Osteoblast (primary cell): Measurements from ENCODE around the gene FBXO47. TPM values are rescaled to one million over a fixed set of nuclear protein-coding genes. Genes with fewer than 3 reads are reported as not detected.
"Not testable (repeated sequence)": the region's sequence is repeated elsewhere in the genome, so short reads cannot be mapped to it uniquely, and the experiment has no call there.

Experiments used
- DNase-seq: peaks from one replicate; pipeline ENCODE4 v3.0.0; 2011; ENCODE audit warnings: low spot score, mixed read lengths; ENCODE audit not compliant: insufficient read length; ENCODE audit errors: missing footprints
- H2AFZ ChIP-seq: 2 replicates; pipeline ENCODE4 v1.6.0; 2011; ENCODE audit warnings: mild to moderate bottlenecking, low read length
- H3K27ac ChIP-seq: 2 replicates; pipeline ENCODE4 v1.5.1; 2011; ENCODE audit warnings: mild to moderate bottlenecking, low read depth, low read length, moderate library complexity
- H3K27me3 ChIP-seq: 2 replicates; pipeline ENCODE4 v1.6.0; 2012; ENCODE audit warnings: mild to moderate bottlenecking, control low read depth, inconsistent platforms, low read length, moderate library complexity; ENCODE audit not compliant: insufficient read depth
- H3K36me3 ChIP-seq: 2 replicates; pipeline ENCODE4 v1.5.1; 2011; ENCODE audit warnings: mild to moderate bottlenecking, low read length, control low read depth, moderate library complexity; ENCODE audit not compliant: insufficient read depth
- H3K4me1 ChIP-seq: 2 replicates; pipeline ENCODE4 v1.5.1; 2011; ENCODE audit warnings: mild to moderate bottlenecking, low read length, control low read depth, moderate library complexity; ENCODE audit not compliant: insufficient read depth
- H3K4me2 ChIP-seq: 2 replicates; pipeline ENCODE4 v1.6.0; 2011; ENCODE audit warnings: mild to moderate bottlenecking, low read length; ENCODE audit not compliant: insufficient read depth
- H3K4me3 ChIP-seq: fragments of 200-600 bp; sonication (generic); 3 replicates; pipeline ENCODE4 v1.5.1; 2012; ENCODE audit warnings: mild to moderate bottlenecking, low read length, inconsistent platforms; ENCODE audit not compliant: insufficient read depth
- H3K79me2 ChIP-seq: 2 replicates; pipeline ENCODE4 v1.6.0; 2012; ENCODE audit warnings: mild to moderate bottlenecking, low read length, control low read depth, inconsistent platforms; ENCODE audit not compliant: insufficient read depth
- H3K9me3 ChIP-seq: 2 replicates; pipeline ENCODE4 v1.5.1; 2011; ENCODE audit warnings: low read depth, low read length, control low read depth
- H4K20me1 ChIP-seq: 2 replicates; pipeline ENCODE4 v1.6.0; 2012; ENCODE audit warnings: mild to moderate bottlenecking, low read length, control low read depth; ENCODE audit not compliant: insufficient read depth
- total RNA-seq: library from RNA; depleted of rRNA; stranded (reverse); fragments of >200 nt; gene quantifications from 2 replicates; pipeline ENCODE4 v1.2.3, GENCODE V29; 2012
- TF ChIP-seq, protein P1 (sequence below): IDR thresholded peaks from 2 replicates; pipeline ENCODE4 v1.5.1; 2011; ENCODE audit warnings: mild to moderate bottlenecking, low read depth, low read length, moderate library complexity; ENCODE audit errors: extremely low read depth

The FBXO47 gene
- total RNA-seq, 1 donor = not detected

- Histone ChIP-seq H2AFZ (no peak overlapping the region), H3K4me3 (no peak overlapping the region), H3K27me3 (no peaks in the 10 kb centered on the region), H3K36me3 (no peaks in the 10 kb centered on the region), H3K4me1 (peaks cover 12% of the 10 kb centered on the region), H3K27ac (no peak overlapping the region), H4K20me1 (no peaks in the 10 kb centered on the region), H3K4me2 (no peak overlapping the region), H3K9me3 (no peaks in the 10 kb centered on the region), H3K79me2 (no peaks in the 10 kb centered on the region)
- DNase-seq = peak; percentile 44
- TF ChIP-seq, protein P1, sequence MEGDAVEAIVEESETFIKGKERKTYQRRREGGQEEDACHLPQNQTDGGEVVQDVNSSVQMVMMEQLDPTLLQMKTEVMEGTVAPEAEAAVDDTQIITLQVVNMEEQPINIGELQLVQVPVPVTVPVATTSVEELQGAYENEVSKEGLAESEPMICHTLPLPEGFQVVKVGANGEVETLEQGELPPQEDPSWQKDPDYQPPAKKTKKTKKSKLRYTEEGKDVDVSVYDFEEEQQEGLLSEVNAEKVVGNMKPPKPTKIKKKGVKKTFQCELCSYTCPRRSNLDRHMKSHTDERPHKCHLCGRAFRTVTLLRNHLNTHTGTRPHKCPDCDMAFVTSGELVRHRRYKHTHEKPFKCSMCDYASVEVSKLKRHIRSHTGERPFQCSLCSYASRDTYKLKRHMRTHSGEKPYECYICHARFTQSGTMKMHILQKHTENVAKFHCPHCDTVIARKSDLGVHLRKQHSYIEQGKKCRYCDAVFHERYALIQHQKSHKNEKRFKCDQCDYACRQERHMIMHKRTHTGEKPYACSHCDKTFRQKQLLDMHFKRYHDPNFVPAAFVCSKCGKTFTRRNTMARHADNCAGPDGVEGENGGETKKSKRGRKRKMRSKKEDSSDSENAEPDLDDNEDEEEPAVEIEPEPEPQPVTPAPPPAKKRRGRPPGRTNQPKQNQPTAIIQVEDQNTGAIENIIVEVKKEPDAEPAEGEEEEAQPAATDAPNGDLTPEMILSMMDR = peak; percentile 81
Observed at GRCh38 chr17:38982858-38983746, 15.9 kb upstream of the FBXO47 start.

DNA sequence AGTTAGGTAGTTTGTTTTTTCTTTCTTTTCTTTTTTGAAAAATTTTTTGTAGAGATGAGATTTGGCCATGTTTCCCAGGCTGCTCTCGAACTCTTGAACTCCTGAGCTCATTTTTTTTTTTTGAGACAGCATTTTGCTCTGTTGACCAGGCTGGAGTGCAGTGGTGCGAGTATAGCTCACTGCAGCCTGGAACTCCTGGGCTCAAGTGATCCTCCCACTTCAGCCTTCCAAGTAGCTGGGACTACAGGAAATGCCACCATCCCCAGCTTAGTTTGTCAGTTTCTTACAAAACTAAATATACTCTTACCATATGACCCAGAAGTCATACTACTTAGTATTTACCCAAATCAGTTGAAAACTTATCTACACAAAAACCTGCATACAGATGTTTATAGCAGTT is 14.4 kb upstream of the FBXO47 start:
- Histone ChIP-seq H3K27me3 (no peaks in the 10 kb centered on the region), H3K4me3 (no peak overlapping the region), H3K4me2 (no peak overlapping the region), H3K36me3 (no peaks in the 10 kb centered on the region), H3K4me1 (peaks cover 12% of the 10 kb centered on the region), H3K9me3 (no peaks in the 10 kb centered on the region), H3K27ac (no peak overlapping the region), H2AFZ (peak overlapping the region; percentile 10), H3K79me2 (no peaks in the 10 kb centered on the region), H4K20me1 (no peaks in the 10 kb centered on the region)
- no peak for DNase-seq
- TF ChIP-seq, protein P1 = no peak

DNA sequence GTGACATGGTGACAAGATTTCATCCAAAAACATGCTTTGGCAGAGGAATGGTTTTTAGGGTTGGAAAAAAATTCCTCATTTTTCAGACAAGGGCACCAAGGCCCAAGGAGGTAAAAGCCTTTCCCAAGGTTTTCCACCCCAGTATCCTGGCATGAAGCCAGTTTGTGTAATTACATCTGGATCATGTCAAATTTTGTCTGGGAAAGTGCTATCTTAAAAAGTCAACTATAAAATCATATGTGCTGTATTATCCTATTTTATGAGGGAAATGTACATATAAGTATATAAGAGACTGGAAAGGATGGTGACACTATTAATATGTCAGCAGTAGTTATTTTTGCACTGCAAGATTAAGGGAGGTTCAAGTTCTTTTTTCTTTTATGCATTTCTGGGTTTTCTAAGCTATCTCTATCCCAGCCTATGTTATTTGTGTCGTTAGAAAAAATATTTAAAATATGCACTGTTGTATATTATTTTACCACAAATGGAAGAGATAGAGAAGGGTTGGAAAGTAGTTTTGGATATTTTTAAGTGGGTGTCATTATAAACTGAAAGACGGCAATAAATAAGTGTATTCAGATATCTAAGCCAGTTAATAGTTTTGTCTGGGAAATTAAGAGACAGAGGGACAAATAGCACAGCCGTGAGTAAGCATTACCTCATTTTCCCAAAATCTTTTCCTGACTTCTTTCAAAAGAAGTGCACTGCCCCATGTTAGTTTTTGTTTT is 13.5 kb upstream of the FBXO47 start:
- no peaks in the 10 kb centered on the region for H3K27me3 ChIP-seq
- H3K4me2 ChIP-seq = peak overlapping the region; percentile 39
- no peaks in the 10 kb centered on the region for H4K20me1 ChIP-seq
- no peaks in the 10 kb centered on the region for H3K9me3 ChIP-seq
- H3K27ac ChIP-seq = no peak overlapping the region
- peak; percentile 55 for DNase-seq
- H3K36me3 ChIP-seq = no peaks in the 10 kb centered on the region
- no peak overlapping the region for H2AFZ ChIP-seq
- H3K79me2 ChIP-seq = no peaks in the 10 kb centered on the region
- TF ChIP-seq, protein P1 = no peak
- H3K4me3 ChIP-seq = no peak overlapping the region
- peaks cover 12% of the 10 kb centered on the region for H3K4me1 ChIP-seq

DNA sequence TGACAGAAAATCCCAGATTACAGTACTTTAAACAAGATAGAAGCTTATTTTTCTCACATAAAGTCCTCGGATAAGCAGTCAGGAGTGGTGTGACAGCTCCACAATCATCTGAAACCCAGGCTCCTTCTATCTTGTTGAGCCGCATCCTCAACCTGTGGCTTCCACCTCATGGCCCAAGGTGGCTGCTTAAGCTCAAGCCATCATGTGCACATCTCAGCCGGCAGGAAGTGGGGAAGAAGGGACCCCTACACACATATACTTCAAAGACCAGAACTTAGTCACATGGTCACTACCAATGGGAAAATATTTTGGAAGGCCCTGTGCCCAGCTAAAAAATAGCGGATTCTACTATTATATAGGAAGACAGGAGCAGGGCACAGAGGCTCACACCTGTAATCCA is 11.0 kb upstream of the FBXO47 start:
- no peak overlapping the region for H3K4me2 ChIP-seq
- no peaks in the 10 kb centered on the region for H3K79me2 ChIP-seq
- no peaks in the 10 kb centered on the region for H3K9me3 ChIP-seq
- peaks cover 12% of the 10 kb centered on the region for H3K4me1 ChIP-seq
- no peak for DNase-seq
- no peak overlapping the region for H2AFZ ChIP-seq
- H4K20me1 ChIP-seq = no peaks in the 10 kb centered on the region
- no peak overlapping the region for H3K4me3 ChIP-seq
- H3K27me3 ChIP-seq = no peaks in the 10 kb centered on the region
- H3K27ac ChIP-seq = no peak overlapping the region
- H3K36me3 ChIP-seq = no peaks in the 10 kb centered on the region
- TF ChIP-seq, protein P1 = no peak

DNA sequence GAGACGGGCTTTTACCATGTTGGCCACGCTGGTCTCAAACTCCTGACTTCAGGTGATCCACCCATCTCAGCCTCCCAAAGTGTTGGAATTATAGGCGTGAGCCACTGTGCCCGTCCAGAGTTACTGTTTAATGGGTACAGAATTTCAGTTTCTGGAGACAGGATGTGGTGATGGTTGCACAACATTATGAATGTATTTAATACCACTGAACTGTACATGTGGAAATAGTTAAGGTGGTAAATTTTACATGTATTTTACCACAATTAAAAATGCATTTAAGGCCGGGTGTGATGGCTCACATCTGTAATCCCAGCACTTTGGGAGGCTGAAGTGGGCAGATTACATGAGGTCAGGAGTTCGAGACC is 9.0 kb upstream of the FBXO47 start:
- H3K4me3 ChIP-seq, H3K27me3 ChIP-seq, H3K4me1 ChIP-seq, H3K9me3 ChIP-seq, DNase-seq, H2AFZ ChIP-seq, H4K20me1 ChIP-seq, H3K27ac ChIP-seq, H3K79me2 ChIP-seq, H3K36me3 ChIP-seq, H3K4me2 ChIP-seq: not testable (repeated sequence)
